GM21576 (cell line): Measurements from ENCODE around the gene LRRC4C.
"Not testable (repeated sequence)": the region's sequence is repeated elsewhere in the genome, so short reads cannot be mapped to it uniquely, and the experiment has no call there.

Experiments used
- ATAC-seq: cut with Tn5 transposase; IDR thresholded peaks from one replicate; pipeline ENCODE4 v1.9.1; 2021; ENCODE audit warnings: mild to moderate bottlenecking, moderate library complexity; ENCODE audit not compliant: unreplicated experiment

LRRC4C gene

GRCh38 chr11:40921246-40921645, 538.2 kb downstream of the LRRC4C start:
- ATAC-seq = no peak

GRCh38 chr11:40910774-40911173, 548.7 kb downstream of the LRRC4C start:
- ATAC-seq = not testable (repeated sequence)

GRCh38 chr11:40894501-40894900, 565.0 kb downstream of the LRRC4C start:
- ATAC-seq = no peak

GRCh38 chr11:40885250-40885954, 574.0 kb downstream of the LRRC4C start:
- no peak for ATAC-seq

GRCh38 chr11:40882301-40882700, 577.2 kb downstream of the LRRC4C start:
- ATAC-seq = no peak

GRCh38 chr11:40879911-40880310, 579.5 kb downstream of the LRRC4C start:
- ATAC-seq = no peak

- no peak for ATAC-seq
These were observed 581.5 kb downstream of the LRRC4C start for GRCh38 chr11:40877981-40878380.

- no peak for ATAC-seq
These were observed 582.2 kb downstream of the LRRC4C start for GRCh38 chr11:40877256-40877655.

GRCh38 chr11:40867991-40868632, 591.3 kb downstream of the LRRC4C start:
- no peak for ATAC-seq

GRCh38 chr11:40857754-40858153, 601.7 kb downstream of the LRRC4C start:
- not testable (repeated sequence) for ATAC-seq

- no peak for ATAC-seq
These were observed 616.6 kb downstream of the LRRC4C start for GRCh38 chr11:40842750-40843339.

- ATAC-seq = no peak
These were observed 618.2 kb downstream of the LRRC4C start for GRCh38 chr11:40841231-40841630.

GRCh38 chr11:40838181-40838683, 621.2 kb downstream of the LRRC4C start:
- no peak for ATAC-seq

GRCh38 chr11:40827116-40827515, 632.3 kb downstream of the LRRC4C start:
- ATAC-seq = no peak

- no peak for ATAC-seq
These were observed 632.9 kb downstream of the LRRC4C start for GRCh38 chr11:40826601-40827000.

- ATAC-seq = no peak
These were observed 634.1 kb downstream of the LRRC4C start for GRCh38 chr11:40825201-40825834.

- ATAC-seq = no peak
These were observed 640.2 kb downstream of the LRRC4C start for GRCh38 chr11:40819230-40819629.

- no peak for ATAC-seq
These were observed 642.5 kb downstream of the LRRC4C start for GRCh38 chr11:40816976-40817375.

- ATAC-seq = no peak
These were observed 661.5 kb downstream of the LRRC4C start for GRCh38 chr11:40797981-40798380.

GRCh38 chr11:40787224-40787623, 672.2 kb downstream of the LRRC4C start:
- no peak for ATAC-seq

- ATAC-seq = no peak
These were observed 696.4 kb downstream of the LRRC4C start for GRCh38 chr11:40763046-40763445.

GRCh38 chr11:40759341-40759740, 700.1 kb downstream of the LRRC4C start:
- ATAC-seq = no peak
